NK-92 (cell line): ENCODE results near the gene CHST8.

ENCODE experiments used
- DNase-seq: peaks from one replicate; lab custom pipeline; 2025; ENCODE audit not compliant: unreplicated experiment; lab: John Stamatoyannopoulos, UW

The CHST8 gene

GRCh38 chr19:33730858-33731607, 109.3 kb downstream of the CHST8 start:
- DNase-seq: no peak

- no peak for DNase-seq
These were observed 110.1 kb downstream of the CHST8 start for GRCh38 chr19:33731881-33732280.

DNA sequence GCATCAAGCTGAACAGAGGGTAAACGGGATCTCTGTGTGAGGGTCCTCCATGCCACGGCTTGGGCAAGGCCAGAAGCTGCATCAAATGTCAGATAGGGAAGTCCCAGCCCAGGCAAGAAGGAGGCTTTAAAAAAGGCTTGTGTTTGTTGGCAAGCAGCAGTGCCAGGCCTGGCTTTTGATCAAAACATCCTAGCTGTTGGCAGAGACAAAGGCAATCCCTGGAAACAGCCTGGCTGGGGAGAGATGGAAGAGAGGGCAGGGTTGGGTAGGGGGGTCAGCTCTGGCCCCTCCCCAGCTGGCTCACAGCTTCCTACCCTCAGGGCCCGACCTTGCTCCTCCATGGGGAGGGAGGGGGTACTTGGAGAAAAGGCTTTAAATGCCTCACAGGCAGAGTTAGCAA, 113.2 kb downstream of the CHST8 start:
- DNase-seq: no peak

DNA sequence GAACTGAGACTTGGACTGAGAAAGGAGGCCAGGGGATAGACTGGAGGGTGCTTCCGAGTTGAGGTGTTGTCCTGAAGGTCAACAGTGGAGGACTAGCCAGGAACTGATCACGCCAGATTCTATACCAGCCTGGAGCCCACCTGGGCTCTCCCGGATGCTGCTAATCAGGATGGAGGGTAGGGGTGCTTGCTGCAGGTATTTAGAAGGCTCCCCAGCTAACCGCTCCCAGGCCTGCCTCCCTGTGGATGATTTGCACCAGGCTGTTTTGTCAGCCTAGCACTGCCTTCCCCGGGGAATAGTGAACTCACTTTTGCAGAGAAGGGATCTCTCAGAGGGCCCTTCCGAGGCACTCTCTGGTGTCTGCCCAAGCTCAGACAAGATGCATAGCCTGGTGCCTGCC, 114.4 kb downstream of the CHST8 start:
- DNase-seq: no peak

DNA sequence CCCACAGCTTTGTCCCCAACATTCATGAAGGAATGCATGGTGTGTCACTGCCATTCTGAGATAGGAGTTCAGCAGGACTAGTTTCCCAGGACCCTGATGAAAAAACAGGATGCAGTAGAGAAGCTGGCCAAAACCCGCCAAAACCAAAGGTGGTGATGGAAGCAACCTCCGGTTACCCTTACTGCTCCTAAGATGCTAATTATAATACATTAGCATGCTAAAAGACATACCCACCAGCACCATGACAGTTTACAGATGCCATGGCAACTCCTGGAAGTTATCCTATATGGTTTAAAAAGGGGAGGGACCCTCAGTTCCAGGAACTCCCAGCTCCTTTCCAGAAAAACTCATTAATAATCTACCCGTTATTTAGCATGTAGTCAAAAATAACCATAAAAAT, 115.0 kb downstream of the CHST8 start:
- no peak for DNase-seq

GRCh38 chr19:33737681-33738371, 116.1 kb downstream of the CHST8 start:
- DNase-seq: no peak

GRCh38 chr19:33740811-33741396, 119.2 kb downstream of the CHST8 start:
- no peak for DNase-seq

- no peak for DNase-seq
These were observed 123.5 kb downstream of the CHST8 start for GRCh38 chr19:33745297-33745696.

DNA sequence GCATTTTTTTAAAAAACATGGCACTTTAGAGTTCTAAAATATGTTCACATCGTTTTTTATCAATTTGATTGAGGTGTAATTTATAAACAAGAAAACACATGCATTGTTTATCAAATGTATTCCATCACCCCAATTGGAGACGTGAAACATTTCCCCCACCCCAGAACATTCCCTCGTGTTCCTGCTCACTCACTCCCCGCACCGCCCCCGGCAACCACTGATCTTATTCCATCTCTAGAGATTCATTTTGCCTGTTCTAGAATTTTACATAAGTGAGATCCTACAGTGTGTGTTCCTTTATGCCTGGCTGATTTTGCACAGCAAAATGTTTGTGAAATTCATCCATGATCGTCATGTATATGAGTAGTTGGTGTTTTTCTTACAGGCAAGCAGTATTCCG, 124.4 kb downstream of the CHST8 start:
- no peak for DNase-seq

- no peak for DNase-seq
These were observed 125.5 kb downstream of the CHST8 start for GRCh38 chr19:33747273-33747672.

DNA sequence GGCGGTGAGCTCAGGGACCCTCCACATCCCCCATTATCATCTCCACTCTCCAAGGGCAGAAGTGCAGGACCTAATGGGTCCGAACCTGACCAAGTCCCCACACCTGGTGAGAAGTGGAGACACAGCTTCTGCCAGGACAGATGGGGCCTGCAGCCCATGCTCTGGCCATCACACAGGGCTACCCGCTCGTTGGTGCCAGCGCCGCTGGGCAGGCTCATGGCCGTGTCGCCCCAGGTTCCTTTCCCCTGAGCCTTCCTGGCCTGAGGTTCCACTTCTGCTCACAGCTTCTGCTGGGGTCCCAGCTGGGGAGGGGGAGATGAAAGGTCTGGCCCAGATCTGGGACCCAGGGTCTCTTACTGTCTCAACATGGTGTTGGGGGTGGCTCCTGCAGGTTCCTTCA, 126.5 kb downstream of the CHST8 start:
- no peak for DNase-seq

- DNase-seq: no peak
These were observed 127.3 kb downstream of the CHST8 start for GRCh38 chr19:33749016-33749415.

DNA sequence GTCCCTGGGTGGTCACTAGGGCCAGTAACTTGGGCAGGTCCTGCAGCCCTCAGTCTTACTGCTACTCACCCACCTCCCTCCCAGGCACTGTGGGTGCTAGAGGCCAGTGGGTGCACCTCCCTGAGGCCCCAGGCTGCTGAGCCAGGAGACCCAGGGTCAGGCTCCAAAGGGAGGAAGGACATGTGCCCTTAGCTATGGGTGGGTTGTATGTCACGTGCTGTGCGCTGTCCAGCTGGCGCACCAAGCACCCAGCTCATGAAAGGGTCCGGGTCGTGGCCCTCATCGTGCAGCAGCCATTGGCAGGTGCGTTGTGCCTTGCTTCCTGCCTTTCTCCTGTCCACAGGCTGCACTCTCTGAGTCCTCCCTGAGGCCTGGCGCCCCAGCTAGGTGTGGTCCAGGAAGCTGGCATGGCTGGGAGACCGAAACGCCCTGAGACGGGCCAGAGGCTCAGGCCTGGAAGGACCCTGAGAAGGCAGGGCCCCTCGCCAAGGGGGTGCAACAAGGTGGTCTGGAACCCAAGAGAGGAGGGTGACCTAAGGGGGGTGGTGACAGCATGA, 127.9 kb downstream of the CHST8 start:
- no peak for DNase-seq

GRCh38 chr19:33750587-33751435, 129.1 kb downstream of the CHST8 start:
- no peak for DNase-seq

DNA sequence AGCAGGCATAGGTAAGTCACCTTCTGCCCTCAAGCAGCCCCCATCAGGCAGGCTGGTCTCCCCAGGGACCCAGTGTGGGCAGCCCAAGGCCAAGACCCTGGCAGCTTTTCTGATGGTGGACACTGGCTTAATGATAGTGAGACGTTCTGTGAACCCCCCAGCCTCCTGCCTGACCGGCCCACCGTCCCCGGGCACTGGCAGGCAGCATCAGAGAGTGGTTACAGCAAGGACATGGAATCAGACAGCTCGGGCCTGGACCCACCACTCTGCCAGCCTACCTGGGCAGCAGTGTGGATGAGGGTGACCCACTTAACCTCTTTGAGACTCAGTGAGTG, 129.7 kb downstream of the CHST8 start:
- no peak for DNase-seq

GRCh38 chr19:33752018-33752800, 130.5 kb downstream of the CHST8 start:
- no peak for DNase-seq

- no peak for DNase-seq
These were observed 131.2 kb downstream of the CHST8 start for GRCh38 chr19:33752945-33753344.

DNA sequence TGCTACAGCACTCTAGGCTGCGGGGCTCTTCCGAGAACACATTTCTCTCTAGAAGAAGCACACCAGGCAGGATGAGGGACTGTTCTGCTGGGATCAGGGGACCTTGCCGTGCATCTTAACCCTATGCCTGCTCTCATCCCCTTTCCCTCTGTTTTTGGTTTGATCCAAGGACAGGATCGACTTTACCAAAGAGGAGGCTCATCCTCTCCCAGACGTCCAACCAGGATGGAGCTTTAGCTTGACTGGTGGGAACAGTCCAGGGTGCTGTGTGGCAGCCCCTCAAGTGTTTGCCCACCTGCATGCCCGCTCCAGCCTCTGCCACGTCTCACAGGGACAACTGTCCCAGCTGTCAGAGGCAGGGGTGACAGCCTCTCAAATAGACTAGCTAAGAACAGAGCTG, 132.6 kb downstream of the CHST8 start:
- DNase-seq: no peak

DNA sequence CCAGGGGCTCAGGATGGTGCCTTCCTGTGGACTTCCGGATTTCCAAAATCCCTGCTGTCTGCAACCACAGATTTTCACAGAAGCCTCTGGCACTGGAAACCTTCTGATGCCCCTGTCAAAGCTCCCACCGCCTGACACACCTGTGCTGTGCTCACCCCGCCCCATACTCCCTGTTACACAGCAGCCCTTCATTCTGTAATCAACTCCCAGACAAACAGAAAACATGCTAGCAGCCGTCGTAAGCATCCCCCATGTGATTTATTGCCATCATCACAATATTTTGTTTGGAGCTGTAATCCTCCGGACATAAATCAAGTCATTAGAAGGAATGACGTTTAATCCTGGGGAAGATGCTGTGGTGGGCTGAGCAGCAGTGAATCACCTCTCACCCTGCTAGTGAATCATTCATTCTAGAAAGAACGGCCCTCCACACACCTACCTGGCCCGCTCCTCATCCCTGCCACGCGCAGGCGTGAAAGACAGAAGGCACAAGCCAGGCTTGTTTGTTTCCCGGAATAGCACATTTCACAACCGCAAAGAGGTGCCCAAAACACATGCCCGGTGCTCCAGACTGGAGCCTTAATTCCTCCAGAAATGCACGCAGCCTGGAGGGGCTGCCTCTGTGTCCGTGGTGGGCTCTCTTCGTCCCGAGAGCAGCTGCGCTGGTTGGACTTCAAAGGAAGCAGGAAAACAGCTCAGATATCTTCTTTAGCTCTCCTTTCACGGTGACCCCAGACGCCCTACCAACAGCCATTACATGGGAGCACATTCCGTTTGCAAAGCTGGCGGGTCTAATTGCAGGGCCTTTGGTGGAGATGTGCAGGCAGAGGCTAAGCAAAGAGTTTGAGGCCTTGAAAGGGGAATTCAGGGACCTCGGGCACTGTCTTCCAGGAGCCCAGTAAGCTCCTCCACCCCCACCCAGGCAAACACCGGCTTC, 133.6 kb downstream of the CHST8 start:
- no peak for DNase-seq
